GM18499 (cell line): ENCODE results near the gene CR2.
"Not testable (repeated sequence)": the region's sequence is repeated elsewhere in the genome, so short reads cannot be mapped to it uniquely, and the experiment has no call there.

Source experiments
- ATAC-seq: cut with Tn5 transposase; IDR thresholded peaks from one replicate; pipeline ENCODE4 v1.9.1; 2021; ENCODE audit warnings: moderate number of reproducible peaks; ENCODE audit not compliant: insufficient read depth, unreplicated experiment

CR2 gene

GRCh38 chr1:207454046-207454964 is at the start of gene CR2:
TSS of gene CR2 (plus strand) at chr1:207454328. CDS start at chr1:207454419, 91 bp downstream.
- ATAC-seq: peak; percentile 56

GRCh38 chr1:207404849-207405525 is 49.1 kb upstream of the CR2 start:
- ATAC-seq: no peak

GRCh38 chr1:207405814-207406213 is 48.3 kb upstream of the CR2 start:
- no peak for ATAC-seq

GRCh38 chr1:207407655-207408260 is 46.4 kb upstream of the CR2 start:
- no peak for ATAC-seq

GRCh38 chr1:207412845-207413244 is 41.3 kb upstream of the CR2 start:
- ATAC-seq: no peak

GRCh38 chr1:207414606-207415108 is 39.5 kb upstream of the CR2 start:
- peak; percentile 59 for ATAC-seq

GRCh38 chr1:207417076-207417475 is 37.1 kb upstream of the CR2 start:
- ATAC-seq: no peak

GRCh38 chr1:207418351-207418750 is 35.8 kb upstream of the CR2 start:
- ATAC-seq: no peak

- ATAC-seq: no peak
These were observed 34.0 kb upstream of the CR2 start for GRCh38 chr1:207420109-207420508.

- no peak for ATAC-seq
These were observed 33.0 kb upstream of the CR2 start for GRCh38 chr1:207421078-207421477.

- no peak for ATAC-seq
These were observed 30.4 kb upstream of the CR2 start for GRCh38 chr1:207423560-207424292.

- ATAC-seq: no peak
These were observed 29.5 kb upstream of the CR2 start for GRCh38 chr1:207424570-207425131.

GRCh38 chr1:207427832-207428585 is 26.1 kb upstream of the CR2 start:
- no peak for ATAC-seq

GRCh38 chr1:207428783-207429182 is 25.3 kb upstream of the CR2 start:
- ATAC-seq: no peak

GRCh38 chr1:207429963-207430362 is 24.2 kb upstream of the CR2 start:
- ATAC-seq: no peak

- no peak for ATAC-seq
These were observed 23.5 kb upstream of the CR2 start for GRCh38 chr1:207430602-207431001.

- no peak for ATAC-seq
These were observed 22.6 kb upstream of the CR2 start for GRCh38 chr1:207431508-207431907.

GRCh38 chr1:207433435-207433834 is 20.7 kb upstream of the CR2 start:
- ATAC-seq: no peak

- not testable (repeated sequence) for ATAC-seq
These were observed 17.4 kb upstream of the CR2 start for GRCh38 chr1:207436746-207437145.
